ENCODE data around the gene SPOPL.

DNA sequence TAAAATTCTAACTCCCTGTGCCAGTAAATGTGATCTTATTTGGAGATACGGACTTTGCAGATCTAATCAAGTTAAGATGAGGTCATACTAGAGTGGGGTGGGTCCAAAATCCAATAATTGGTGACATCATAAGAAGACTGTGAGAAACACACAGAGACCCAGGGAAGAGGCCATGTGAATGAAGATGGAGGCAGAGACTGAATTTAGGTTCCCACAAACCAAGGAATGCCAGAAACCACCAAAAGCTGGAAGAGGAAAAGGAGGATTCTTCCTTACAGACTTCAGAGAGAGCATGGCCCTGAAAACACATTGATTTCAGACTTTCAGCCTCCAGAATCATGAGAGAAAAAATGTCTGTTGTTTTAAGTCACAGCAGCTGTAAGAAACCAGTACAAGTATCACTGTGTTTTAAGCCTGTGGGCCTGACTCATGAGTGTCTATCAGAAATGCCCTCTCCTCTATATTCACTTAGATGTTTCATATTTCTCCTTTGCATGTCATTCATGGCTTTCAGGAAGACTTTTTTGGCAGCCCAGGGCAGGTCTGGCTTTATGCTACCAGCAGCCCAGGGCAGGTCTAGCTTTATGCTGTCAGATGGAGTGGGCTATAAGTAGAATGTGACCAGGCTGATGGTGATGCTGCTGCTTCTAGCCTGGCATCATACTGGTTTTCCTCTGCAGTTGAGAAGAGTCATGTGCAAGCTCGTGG is 100.0 kb downstream of the SPOPL start:
- TF ChIP-seq POLR2A (IDR thresholded peaks at IDR 0.05) (no peak), EP300 (IDR thresholded peaks at IDR 0.05) (no peak), POLR2AphosphoS5 (IDR thresholded peaks at IDR 0.05) (no peak)
- TF ChIP-seq, protein P1, sequence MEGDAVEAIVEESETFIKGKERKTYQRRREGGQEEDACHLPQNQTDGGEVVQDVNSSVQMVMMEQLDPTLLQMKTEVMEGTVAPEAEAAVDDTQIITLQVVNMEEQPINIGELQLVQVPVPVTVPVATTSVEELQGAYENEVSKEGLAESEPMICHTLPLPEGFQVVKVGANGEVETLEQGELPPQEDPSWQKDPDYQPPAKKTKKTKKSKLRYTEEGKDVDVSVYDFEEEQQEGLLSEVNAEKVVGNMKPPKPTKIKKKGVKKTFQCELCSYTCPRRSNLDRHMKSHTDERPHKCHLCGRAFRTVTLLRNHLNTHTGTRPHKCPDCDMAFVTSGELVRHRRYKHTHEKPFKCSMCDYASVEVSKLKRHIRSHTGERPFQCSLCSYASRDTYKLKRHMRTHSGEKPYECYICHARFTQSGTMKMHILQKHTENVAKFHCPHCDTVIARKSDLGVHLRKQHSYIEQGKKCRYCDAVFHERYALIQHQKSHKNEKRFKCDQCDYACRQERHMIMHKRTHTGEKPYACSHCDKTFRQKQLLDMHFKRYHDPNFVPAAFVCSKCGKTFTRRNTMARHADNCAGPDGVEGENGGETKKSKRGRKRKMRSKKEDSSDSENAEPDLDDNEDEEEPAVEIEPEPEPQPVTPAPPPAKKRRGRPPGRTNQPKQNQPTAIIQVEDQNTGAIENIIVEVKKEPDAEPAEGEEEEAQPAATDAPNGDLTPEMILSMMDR (IDR thresholded peaks at IDR 0.05) = no peak
